HG03025 (cell line): ENCODE data around the gene FKBP5.
"Not testable (repeated sequence)": the region's sequence is repeated elsewhere in the genome, so short reads cannot be mapped to it uniquely, and the experiment has no call there.

Experiments
- ATAC-seq: cut with Tn5 transposase; IDR thresholded peaks from one replicate; pipeline ENCODE4 v1.9.1; 2021; ENCODE audit warnings: mild to moderate bottlenecking, moderate library complexity; ENCODE audit not compliant: unreplicated experiment, low FRiP score

The FKBP5 gene

DNA sequence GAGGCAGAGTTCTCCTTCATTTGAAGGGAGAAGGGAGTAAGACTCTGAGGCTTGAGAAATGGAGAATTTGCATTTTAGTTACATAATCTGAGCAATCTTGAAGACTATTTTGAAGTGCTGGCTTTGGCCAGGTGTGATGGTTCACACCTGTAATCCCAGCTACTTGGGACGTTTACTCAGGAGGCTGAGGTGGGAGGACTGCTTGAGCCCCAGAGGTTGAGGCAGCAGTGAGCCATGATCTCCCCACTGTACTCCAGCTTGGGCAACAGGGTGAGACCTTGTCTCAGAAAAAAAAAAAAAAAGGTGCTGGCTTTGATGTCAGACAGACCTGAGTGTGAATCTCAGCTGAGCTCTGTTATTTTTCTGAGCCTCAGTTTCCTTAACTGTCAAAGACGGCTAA is 35.8 kb upstream of the FKBP5 start:
- ATAC-seq: no peak

DNA sequence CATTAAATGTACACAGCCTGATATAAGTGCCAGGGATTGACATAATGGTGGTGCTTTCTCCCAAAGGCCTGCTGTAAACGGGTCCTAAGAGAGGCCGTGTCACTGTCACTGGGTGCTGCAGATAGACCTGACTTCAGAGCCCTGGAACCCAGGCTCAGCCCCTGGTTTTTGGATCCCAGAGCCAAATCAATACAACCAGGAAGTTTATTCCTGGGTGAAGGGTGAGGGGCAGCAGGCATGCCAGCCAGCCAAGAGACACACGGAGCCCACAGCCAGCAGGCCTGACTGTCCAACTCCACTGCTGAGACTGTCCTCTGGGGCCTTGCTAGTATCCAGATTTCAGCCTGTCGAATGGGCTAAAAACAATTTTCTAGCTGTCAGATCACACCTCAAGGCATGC is 35.3 kb upstream of the FKBP5 start:
- ATAC-seq: no peak

DNA sequence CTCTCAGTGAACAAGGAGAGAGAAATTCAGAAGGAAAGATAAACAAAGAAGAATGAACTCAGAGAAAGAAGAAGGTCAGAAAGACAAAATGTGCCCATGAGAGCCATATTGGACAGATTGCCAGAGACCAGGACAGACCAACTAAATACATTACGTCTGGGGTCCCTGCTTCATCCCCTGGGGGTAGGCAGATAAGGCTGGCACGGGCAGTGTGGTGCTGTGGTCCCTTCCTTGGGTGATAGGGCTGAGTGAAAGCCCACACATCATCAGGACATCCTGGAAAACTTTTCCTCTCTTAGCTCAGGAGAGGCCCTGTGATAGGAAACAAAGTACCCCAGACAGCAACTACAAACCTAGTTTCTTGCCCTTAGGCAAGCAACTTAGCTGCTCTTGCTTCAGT is 34.9 kb upstream of the FKBP5 start:
- no peak for ATAC-seq

DNA sequence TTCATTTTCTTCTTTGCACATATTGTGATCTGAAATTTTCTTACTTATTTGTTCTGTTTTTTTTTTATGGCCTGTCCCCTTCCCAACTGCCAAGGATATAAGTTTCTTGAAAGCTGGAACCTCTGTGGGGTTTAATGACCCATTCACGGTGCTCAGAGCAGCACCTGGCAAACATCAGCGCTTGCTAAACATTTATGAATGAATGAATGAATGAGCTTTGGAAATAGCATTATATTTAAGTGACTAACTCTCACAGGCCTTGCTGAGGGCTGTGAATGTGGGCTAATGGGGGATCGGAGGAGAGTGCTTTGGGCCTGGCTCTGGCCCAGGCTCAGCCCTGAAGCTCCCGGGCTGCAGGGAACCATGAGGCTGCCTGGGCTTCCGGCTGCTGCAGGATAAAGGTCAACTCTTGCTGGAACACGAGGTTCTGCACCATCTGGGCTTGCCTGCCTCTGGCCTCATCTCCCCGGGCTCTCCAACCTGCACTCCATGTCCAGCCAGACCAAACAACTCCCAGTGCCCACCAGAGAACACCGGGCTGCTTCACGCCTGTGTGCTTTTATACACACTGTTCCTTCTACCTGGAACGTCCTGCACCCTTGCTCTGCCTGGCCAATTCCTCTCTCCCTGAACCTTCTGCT is 33.5 kb upstream of the FKBP5 start:
- ATAC-seq: no peak

DNA sequence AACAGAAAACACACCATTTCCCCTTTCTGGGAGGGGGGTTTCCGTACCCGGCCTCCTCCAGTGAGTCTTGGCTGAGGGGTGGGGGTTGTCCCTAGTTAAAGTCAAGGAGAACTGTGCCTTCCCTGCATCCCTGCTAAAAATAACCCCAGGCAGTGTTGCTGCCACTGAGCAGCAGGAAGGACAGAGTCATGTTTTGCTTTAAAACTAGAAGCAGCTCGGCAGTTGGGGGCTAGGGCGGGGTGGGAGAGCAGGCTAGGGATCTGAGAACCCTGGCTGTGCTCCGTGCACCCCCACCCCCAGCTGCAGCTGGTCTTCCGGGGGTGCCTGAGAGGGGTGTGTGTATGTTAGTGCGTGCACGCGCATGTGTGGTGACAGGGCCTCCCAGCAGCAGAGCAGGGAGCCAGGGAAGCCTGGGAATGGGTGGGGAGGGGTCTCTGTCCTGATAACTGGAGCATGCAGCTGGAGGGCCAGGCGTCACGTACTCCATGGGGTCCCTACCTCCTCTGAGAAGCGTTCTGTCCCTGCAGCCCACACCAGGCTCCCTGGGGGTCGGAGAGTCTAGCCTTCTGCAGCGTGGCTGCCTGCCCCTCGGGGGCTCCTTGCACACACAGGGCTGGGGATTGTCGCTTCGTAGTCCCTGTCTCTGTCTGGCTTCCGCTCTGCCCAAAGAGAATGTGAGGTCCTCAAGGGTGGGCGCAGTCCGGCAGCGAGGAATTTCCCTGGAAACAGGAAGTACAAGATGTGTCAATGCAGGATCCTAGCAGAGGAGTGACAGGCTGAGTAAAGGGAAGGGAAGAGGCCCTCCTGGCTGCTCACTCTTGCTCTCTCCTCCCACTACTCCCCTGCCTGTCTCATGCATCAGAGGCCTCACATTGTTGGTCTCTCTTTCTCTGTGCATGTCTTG is 31.4 kb upstream of the FKBP5 start:
- no peak for ATAC-seq

DNA sequence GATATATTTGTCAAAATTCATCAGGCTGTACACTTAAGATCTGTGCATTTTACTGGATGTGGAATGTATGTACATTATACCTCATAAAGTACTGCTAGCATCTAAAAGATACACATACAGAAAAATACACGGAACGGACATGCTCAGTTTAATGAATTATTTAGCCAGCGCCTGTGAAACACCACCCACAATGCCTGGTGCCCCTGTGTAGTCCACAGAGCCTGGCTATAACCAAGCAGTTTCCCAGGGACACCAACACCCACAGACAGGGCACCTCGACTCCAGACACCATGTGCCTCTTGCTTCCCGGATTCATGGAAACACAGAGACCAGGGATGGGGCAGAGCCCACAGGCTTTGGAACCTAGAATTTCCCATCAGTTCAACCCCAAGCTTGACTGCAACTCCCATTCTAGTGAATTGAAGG is 30.7 kb upstream of the FKBP5 start:
- ATAC-seq: no peak

DNA sequence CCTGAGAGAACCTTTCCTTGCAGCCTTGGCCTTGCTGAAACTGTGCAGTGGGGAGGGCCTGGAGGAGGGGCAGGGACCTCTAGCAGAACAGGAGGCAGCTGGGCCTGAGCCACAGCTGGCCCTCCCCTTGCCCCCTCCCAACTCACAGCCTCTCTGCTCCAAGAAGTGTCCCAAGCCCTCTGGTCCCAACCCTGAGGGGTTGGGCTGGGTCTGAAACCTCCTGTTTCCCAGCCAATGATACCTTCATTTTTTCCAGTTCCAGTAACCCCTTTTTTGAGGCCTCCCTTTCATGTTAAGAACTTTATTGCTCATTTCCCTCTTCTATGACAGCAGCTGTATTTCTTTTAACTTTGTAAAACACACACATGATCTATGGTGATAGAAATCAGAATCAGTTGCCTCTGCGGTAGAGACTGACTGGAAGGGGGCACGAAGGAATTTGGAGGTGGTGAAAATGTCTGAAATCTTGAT is 30.2 kb upstream of the FKBP5 start:
- ATAC-seq: no peak

DNA sequence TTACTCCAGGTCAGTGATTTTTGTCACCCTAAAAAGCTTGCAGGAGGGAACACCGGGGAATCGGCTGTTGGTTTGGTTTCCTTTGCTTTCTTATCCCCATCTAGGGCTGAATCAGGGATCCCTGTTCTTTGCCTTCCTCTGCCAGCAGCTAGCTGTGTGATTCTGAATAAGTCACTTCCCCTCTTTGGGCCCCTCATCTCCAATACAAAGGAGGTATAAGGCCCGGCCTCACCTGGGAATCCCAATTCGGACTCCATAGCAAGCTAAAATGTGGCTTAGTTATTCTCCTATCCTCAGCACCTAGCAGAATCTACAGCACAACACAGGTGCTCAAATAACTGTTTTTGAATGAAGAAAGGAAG is 29.6 kb upstream of the FKBP5 start:
- no peak for ATAC-seq

DNA sequence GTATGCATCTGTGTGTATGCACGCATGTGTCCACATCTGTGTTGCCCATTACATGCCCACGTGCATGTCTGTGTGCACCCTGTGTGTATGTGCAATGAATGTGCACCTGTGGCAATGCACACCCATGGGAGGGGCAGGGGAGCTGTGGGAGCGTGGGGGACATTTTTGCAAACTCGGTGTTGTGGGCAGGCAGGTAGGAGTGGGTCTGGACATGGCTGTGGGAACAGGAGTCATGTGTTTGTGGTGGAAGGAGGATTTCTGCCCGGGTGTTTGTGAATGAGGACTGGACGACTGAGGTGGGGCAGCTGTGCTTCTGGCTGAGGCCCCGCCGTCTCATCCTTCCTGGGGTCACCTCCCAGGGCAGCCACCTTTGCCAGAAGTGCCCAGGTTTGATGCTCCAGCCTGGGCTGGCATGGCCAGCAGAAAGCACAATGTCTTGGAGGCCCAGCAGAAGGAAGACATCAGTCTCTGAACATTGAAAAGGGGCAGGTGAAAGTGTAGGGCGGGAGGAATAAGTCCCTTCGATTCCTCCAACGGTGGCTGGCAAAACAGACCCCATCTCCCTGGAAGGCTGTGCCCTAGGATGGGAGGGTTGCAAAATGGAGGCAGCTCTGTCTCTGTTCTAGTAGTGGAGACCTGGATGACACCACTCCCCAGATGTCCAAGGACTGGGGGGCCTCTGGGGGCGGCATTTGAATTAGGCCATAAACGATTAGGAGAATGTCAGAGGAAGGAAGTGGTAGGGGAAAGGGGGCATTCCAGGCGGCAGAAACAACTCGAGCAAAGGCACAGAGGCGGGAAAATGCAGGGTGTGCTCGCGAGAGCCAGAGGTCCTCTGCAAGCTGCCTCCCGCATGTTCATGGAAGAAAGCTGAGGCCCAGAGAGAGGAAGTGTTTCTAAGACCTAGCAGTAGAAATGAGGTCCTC is 29.0 kb upstream of the FKBP5 start:
- ATAC-seq: no peak

DNA sequence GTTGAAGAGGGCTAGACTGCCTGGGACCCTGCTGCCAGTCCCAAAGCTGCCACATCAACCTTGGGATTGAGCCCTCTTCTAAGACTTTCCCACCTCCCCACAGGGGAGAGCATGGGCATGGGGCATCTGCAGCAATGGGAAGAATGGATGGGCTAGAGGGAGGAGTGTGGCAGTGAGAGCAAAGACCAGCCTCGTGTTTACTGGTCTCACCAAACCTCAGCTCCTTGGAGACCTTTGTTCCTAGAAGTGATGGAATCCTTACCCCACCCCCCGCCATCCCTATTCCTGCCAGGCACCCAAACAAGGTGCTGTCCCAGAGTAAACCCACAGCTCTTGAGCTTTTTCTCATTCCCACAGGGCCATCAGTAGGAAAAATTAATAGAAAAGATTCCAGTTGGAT is 28.1 kb upstream of the FKBP5 start:
- ATAC-seq: no peak

DNA sequence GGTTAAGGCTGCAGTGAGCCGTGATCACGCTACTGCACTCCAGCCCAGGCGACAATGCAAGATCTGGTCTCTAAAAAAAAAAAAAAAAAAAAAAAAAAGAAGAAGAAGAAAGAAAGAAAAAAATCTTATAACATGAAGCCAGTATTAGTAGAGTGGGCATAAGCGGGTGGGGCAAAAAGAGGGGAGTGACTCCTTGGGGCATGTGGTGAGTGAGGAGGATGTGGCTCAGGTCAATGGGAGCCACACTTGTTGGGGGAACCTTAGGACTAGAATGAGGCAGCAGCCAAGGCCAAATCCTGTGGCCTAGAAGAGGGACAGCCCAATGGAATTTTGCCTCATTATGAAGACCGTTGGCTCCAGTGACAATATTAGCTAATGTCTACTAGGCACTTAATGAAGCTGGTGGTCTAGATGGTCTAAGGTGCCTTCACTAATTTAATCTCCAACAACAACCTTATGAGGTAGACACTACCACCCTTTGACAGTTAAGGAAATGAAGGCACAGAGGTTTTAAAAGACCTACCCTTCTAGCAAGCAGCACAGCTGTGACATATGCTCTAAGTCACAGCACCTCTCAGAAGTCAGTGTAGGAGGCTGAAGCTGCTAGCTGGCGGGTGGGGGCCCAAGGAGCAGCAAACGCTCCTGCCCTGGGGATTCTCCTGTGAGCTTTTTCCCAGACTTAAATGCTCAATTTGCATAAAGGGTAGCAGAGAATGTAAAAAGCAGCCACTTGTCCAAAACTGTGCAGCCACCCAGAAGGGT is 24.5 kb upstream of the FKBP5 start:
- ATAC-seq: no peak

DNA sequence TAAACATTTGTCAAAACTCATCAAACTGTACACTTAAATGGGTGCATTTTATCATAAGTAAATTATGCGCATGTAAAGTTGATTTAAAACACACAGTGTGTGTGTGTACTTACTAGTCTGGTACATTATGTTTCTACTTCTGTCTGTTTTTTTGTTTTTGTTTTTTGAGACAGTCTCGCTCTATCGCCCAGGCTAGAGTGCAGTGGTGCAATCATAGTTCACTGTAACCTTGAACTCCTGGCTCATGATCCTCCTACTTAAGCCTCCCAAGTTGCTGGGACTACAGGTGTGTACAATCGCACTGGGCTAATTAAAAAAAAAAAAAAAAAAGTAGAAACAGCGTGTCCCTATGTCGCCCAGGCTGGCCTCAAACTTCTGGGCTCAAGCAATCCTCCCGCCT is 23.0 kb upstream of the FKBP5 start:
- ATAC-seq: no peak

DNA sequence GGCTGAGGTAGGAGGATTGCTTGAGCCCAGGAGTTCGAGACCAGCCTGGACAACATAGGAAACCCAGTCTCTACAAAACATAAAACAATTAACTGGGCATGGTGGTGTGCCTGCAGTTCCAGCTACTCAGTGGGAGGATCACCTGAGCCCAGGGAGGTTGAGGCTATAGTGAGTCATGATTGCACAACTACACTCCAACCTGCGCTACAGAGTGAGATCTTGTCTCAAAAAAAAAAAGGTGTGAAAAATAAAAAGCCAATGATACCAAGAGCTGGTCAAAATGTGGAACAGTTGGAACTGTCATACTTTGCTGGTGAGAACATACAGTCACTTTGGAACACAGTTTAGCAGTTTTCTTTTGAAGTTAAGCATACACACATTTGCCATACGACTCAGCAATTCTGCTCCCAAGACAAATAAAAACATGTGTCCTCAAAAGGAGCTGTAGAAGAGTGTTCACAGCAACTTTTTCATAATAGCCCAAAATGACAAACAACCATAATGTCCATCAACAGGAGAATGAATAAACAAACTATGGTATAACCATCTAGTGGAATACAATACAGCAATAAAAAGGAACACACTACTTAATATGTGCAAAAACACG is 21.6 kb upstream of the FKBP5 start:
- ATAC-seq: no peak

DNA sequence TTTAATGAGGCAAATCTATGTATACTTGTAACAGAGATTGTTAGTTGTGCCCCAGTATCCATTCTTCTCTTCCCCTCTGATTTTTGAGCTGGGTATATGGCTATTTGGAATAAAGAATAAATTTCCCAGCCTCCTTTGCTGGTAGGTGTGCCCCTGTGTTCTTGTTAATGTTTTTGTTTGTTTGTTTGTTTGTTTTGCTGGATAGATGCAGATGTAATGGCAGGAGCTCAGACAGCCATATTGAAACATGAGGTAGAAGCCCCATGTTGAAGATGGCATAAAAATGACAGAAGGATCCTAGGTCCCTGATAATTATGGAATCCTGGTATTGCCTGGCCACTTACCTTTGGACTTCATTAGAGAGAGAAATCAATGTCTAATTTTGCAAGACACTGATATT is 19.9 kb upstream of the FKBP5 start:
- ATAC-seq: no peak

DNA sequence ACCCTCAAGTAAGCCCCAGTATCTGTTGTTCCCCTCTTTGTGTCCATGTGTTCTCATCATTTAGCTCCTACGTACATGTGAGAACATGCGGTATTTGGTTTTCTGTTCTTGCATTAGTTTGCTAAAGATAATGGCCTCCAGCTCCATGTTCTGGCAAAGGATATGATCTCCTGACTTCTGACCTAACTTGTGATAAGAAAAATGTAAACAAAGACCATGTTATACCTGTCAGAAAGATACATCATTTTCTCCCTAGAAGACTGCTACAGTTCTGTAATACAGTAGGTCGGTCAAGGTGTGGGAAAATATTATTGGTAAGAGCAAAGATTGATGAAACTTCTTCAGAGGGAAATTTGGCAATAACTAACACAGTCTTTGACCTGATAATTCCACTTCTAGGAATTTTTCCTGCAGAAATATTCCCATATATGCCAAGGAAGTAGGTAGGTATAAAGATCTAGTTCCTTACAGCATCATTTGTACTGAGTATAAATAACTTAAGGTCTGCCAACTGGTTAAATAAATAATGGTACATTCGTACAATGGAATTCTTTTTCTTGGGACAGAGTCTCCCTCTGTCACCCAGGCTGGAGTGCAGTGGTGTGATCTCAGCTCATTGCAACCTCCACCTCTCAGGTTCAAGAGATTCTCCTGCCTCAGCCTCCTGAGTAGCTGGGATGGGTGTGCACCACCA is 19.1 kb upstream of the FKBP5 start:
- ATAC-seq: no peak

DNA sequence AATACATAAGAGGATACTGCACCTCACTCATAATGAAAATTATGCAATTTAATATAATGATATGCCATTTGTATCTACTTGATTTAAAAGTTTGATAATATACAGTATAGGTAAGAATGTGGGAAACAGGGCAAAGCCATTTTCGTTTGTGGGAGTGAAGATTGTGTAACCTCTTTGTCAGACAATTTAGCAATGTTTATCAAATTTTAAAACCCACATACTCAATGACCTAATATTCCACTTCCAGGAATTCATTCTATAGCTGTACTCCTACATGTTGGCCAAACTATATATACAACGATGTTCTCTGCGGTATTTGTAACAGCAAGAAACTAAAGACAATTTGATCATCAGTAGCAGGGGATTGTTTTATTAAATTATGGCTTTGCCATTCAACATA is 17.8 kb upstream of the FKBP5 start:
- no peak for ATAC-seq

DNA sequence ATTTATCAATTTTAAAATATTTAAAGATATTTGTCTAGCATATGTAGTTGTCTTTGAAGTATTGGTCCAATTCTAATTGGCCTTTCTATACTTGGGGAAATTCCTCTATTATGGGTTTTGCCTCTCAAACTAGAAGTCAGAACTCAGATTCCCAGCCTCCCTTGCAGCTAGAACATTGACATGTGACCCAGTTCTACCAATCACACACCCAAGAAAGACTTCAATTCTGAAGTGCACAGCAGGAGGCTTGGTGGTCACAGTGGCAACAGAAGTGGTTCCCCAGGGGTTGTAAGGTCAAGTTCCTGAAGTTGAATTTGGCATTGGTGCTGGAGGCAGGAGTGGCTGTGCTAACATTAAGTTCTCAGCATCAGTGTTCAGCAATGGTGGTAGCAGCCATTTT is 14.8 kb upstream of the FKBP5 start:
- ATAC-seq: no peak

DNA sequence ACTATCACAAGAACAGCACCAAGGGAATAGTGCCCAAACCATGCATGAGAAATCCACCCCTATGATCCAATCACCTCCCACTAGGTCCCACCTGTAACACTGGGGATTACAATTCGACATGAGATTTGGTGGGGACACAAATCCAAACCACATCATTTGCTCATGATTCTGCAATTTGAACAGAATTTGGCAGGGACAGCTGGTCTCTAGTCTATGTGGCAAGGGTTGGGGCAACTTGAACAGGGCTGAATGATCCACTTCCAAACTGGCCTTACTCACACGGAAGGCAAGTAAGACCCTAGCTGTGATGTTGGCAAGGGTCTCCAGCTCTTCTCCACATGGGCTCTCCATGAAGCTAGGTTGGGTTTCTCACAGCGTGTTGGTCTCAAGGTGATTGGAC is 10.1 kb upstream of the FKBP5 start:
- ATAC-seq: no peak

DNA sequence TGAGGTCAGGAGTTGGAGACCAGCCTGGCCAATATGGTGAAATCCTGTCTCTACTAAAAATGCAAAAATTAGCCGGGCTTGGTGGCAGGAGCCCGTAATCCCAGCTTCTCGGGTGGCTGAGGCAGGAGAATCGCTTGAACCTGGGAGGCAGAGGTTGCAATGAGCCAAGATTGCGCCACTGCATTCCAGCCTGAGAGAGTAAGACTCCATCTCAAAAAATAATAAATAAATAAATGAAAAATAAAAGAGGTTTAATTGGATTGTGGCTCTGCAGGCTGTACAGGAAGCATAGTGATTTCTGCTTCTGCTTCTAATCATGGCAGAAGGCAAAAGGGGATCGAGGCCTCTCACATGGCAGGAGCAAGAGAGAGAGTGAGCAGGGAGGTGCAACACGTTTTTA is 9.7 kb upstream of the FKBP5 start:
- not testable (repeated sequence) for ATAC-seq
